IMR-90 (cell line): ENCODE data around the gene PSPH.
"Not testable (repeated sequence)": the region's sequence is repeated elsewhere in the genome, so short reads cannot be mapped to it uniquely, and the experiment has no call there.

Experiments
- CHD1 ChIP-seq: IDR thresholded peaks from 2 replicates; pipeline ENCODE4 v1.6.1; 2012; ENCODE audit warnings: low read depth, low read length, improper control_type of control experiment
- MAZ ChIP-seq: IDR thresholded peaks from 2 replicates; pipeline ENCODE4 v1.6.1; 2012; ENCODE audit warnings: low read depth, mild to moderate bottlenecking, low read length, improper control_type of control experiment, moderate library complexity, borderline replicate concordance
- MXI1 ChIP-seq: IDR thresholded peaks from 2 replicates; pipeline ENCODE4 v1.6.1; 2012; ENCODE audit warnings: low read depth, mild to moderate bottlenecking, low read length, moderate library complexity, borderline replicate concordance
- POLR2A ChIP-seq: IDR thresholded peaks from 2 replicates; pipeline ENCODE4 v1.6.1; 2012; ENCODE audit warnings: mild to moderate bottlenecking, low read depth, low read length
- RCOR1 ChIP-seq: IDR thresholded peaks from 2 replicates; pipeline ENCODE4 v1.6.1; 2012; ENCODE audit warnings: mild to moderate bottlenecking, low read length, improper control_type of control experiment; ENCODE audit not compliant: insufficient replicate concordance
- RFX5 ChIP-seq: IDR thresholded peaks from 2 replicates; pipeline ENCODE4 v1.8.0; 2012; ENCODE audit warnings: low read depth, mild to moderate bottlenecking, low read length, moderate library complexity
- SMC3 ChIP-seq: fragments of 150-350 bp; IDR thresholded peaks from 2 replicates; pipeline ENCODE4 v1.6.1; 2016; ENCODE audit warnings: low read depth, mild to moderate bottlenecking, antibody characterized with exemption, low read length, moderate library complexity
- TF ChIP-seq, protein P1 (sequence below): conservative IDR thresholded peaks from 2 replicates; pipeline ENCODE4 v1.5.1; 2012; ENCODE audit warnings: mild to moderate bottlenecking, low read depth, low read length, improper control_type of control experiment
- TF ChIP-seq, protein P2 (sequence below): fragments of 150-350 bp; IDR thresholded peaks from 2 replicates; pipeline ENCODE4 v1.6.1; 2017; ENCODE audit warnings: mild to moderate bottlenecking, antibody characterized with exemption, low read length, low read depth
- TF ChIP-seq, protein P3 (sequence below): fragments of 150-350 bp; IDR thresholded peaks from 2 replicates; pipeline ENCODE4 v1.6.1; 2016; ENCODE audit warnings: low read depth, mild to moderate bottlenecking, low read length, moderate library complexity, borderline replicate concordance

DNA sequence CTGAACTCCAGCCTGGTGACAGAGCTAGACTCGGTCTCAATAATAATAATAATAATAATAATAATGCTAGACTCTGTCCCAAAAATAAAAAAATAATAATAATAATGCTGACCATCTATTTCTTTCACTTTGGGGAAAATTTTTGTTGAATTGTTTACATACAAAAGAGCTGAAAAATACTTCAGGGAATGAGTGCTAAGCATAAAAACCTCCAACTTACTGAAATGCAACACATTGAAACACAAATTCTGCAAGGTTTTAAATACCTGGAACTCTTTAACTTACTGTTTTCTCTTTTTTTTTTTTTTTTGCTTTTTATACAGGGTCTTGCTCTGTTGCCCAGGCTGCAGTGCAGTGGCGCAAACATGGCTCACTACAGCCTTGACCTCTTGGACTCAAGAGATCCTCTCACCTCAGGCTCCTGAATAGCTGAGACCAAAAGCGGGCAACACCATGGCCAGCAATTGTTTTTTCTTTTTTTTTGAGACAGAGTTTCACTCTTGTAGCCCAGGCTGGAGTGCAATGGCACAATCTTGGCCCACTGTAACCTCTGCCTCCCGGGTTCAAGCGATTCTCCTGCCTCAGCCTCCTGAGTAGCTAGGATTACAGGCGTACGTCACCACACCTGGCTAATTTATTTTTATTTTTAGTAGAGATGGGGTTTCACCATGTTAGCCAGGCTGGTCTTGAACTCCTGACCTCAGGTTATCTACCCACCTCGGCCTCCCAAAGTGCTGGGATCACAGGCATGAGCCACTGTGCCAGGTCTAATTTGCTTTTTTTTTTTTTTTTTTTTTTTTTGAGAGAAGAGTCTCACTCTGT lies 47.2 kb upstream of the PSPH start:
- TF ChIP-seq, protein P1, sequence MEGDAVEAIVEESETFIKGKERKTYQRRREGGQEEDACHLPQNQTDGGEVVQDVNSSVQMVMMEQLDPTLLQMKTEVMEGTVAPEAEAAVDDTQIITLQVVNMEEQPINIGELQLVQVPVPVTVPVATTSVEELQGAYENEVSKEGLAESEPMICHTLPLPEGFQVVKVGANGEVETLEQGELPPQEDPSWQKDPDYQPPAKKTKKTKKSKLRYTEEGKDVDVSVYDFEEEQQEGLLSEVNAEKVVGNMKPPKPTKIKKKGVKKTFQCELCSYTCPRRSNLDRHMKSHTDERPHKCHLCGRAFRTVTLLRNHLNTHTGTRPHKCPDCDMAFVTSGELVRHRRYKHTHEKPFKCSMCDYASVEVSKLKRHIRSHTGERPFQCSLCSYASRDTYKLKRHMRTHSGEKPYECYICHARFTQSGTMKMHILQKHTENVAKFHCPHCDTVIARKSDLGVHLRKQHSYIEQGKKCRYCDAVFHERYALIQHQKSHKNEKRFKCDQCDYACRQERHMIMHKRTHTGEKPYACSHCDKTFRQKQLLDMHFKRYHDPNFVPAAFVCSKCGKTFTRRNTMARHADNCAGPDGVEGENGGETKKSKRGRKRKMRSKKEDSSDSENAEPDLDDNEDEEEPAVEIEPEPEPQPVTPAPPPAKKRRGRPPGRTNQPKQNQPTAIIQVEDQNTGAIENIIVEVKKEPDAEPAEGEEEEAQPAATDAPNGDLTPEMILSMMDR = not testable (repeated sequence)
- not testable (repeated sequence) for TF ChIP-seq POLR2A, RCOR1, SMC3, MXI1, CHD1, RFX5, MAZ
- TF ChIP-seq, protein P2, sequence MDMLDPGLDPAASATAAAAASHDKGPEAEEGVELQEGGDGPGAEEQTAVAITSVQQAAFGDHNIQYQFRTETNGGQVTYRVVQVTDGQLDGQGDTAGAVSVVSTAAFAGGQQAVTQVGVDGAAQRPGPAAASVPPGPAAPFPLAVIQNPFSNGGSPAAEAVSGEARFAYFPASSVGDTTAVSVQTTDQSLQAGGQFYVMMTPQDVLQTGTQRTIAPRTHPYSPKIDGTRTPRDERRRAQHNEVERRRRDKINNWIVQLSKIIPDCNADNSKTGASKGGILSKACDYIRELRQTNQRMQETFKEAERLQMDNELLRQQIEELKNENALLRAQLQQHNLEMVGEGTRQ = not testable (repeated sequence)
- TF ChIP-seq, protein P3, sequence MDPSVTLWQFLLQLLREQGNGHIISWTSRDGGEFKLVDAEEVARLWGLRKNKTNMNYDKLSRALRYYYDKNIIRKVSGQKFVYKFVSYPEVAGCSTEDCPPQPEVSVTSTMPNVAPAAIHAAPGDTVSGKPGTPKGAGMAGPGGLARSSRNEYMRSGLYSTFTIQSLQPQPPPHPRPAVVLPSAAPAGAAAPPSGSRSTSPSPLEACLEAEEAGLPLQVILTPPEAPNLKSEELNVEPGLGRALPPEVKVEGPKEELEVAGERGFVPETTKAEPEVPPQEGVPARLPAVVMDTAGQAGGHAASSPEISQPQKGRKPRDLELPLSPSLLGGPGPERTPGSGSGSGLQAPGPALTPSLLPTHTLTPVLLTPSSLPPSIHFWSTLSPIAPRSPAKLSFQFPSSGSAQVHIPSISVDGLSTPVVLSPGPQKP = not testable (repeated sequence)
